GM21381 (cell line): Measurements from ENCODE around the gene INSM1.
A peak's percentile ranks its signal among the peaks of the same experiment; 100 is the strongest.

Source experiments
- ATAC-seq: cut with Tn5 transposase; IDR thresholded peaks from one replicate; pipeline ENCODE4 v1.9.1; 2021; ENCODE audit warnings: mild to moderate bottlenecking, moderate library complexity; ENCODE audit not compliant: unreplicated experiment

Gene INSM1

DNA sequence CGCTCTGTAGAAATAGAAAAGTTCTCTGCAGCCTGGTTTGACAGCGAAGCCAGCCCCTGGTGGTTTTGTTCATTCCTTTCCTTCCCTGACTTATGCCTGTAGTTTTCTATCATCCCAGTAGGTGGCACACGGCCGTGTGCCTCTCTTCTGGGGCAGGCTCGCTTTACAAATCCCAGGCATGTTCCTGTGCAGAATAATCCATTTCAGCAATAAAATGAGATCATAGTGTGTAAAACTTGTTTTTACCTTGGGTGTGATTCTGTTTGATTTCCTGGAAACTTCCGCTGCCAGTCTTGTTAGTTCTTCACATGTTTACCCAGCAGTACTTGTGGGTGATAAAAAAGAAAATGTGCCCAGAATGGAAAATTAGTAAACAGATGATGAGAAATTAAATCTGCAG lies 7.4 kb upstream of the INSM1 start:
- peak; percentile 58 for ATAC-seq

DNA sequence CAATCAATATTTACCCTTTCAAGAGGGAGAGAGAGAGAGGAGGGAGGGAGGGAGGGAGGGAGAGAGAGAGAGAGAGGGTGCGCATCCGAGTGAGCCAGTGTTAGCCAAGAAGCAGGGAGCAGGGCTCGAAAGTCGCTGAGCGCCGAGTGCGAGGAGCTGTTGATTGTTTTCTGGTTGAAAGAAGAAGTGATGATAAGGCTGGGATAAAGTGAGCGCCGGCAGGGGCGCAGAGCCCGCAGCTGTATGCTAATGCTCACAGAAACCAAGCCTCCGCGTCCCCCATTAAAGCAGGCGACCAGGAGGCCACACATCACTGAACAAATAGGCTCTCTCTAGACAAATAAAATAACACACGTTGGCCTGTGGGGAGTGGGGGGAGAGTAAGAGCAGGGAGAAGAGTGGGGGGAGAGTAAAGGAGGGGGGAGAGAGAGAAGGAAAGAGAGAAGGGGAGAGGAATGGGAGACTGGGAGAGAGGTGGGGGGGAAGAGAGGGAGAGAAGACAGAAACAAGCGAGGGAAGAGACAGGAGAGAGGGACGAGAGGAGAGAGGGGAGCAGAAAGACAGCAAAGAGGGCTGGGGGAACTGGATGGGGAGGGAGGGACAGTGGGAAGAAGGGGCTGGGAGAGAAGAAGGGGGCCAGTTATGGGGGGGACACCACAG lies 5.0 kb upstream of the INSM1 start:
- no peak for ATAC-seq

DNA sequence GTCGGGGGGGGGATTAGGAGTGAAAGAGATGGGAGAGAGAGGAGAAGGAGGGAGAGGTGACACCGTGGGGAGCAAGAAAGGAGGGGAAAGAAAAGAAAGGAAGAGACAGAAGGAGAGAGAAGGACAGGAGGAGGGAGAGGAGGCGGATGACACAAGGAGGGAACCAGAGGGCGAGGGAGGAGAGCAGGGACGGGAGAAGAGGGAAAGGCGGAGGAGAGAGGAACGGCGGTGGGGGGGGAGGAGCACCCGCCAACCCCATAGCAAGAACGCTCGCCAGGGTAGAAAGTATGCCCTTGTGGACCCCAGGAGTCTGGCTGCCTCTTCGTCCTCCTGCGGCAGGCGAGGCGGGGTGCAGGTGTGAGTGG lies 4.5 kb upstream of the INSM1 start:
- no peak for ATAC-seq

DNA sequence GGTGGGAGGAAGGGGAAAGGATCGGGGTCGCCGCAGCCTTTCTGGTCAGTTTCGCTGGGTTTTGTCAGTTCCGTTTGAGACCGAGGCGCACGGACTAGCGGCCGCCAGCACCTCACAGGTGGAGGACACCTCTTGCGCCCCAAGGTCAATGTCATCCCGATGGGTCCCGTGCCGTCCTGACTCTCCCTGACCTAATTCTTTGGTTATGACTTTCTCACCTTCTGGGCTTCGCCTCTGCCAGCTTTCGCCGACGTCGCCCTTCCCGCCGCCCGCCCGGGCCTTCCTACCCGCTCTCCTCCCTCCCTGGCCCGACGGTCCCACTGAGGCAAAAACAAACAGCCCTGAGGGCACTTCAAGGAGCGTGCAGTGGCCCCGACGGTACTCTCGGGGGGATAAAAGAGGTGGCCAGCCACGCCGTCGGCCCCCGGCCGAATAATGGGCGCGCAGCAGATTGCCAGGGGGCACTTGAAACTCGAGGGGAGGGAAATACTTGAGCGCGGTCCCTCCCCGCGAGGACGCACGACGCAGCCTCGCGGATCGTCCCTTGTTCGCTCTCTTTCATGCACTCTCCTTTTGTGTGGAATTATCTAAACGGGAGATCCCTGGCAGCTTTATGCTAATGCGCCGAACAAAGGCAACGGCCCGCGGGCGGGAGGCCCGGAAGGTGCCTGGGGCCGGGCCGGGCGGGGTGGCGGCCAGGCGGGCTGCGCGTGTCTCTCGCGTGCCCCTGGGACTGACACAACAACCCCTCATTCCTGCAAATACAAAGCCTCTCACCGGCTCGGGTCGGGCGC lies 3.9 kb upstream of the INSM1 start:
- ATAC-seq: no peak

DNA sequence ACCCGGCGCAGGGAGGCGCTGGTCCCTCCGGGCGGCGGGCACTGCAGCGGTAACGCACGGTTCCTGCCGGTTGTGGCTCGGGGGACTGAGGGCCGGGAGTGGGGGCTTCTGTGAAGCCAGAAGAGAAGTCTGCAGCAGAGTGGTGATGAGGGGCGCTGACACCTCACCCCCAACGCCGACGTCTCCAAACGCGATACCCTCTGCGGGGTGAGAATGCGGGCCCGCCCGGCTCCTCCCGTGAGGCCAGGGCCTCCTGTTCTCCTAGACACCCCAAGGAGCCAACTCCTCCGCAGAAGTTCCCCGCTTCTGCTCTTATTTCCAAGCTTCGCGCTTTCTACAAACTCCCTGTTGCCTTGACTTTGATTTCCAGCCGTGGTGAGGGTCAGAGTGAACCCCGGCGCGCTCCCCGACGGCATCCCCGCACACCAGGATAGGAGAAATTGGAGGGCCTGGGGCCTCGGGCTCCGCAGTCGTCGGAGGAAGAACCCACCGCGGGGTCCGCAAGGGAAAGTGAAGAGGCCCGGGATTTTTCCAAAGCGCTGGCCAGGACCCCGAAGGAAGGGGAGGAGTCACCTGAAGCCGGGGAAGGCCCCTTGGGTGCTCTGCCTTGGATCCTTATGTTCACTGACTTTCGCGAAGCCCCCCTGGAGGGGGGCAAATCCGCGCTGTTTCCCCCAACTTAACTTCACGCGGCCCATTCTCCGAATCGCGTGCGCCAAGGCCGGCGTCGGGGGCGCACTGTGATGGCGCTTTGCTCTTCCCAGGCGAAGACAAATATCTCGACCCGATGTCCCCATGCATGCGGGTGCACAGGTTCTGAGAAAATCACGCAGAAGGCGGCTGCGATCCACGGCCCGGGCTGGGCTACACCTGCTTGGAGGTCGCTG lies 3.1 kb upstream of the INSM1 start:
- no peak for ATAC-seq

DNA sequence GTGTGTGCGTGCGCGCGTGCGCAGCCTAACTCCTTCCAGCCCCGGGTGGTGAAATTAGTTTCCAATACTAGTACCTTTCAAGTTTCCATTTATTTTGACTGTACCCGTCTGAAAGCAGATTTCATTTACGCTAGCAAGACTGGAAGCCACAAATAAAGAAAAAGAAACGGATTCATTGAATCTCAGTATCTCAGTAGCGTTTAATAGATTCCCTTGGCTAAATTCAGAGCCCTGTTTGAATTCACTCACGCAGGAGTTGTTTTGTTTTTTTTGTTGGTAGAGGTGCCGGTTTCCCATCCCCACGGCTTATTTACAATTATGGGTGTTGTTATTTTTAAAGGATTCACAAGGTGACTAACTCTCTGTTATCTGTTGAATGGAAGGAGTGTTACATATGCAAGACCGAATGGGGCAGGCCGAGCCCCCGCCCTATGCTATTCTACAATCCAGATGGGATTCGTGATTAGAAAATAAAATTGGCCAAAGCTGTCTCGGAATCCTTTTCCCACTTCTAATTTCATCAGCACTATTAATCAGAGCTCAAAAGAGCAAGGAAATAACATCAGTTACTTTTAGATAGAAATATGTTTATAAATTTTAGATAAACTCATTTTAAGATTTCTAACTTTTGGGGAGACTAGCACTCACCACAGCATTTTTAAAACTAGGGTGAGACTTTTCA lies 2.3 kb upstream of the INSM1 start:
- no peak for ATAC-seq

DNA sequence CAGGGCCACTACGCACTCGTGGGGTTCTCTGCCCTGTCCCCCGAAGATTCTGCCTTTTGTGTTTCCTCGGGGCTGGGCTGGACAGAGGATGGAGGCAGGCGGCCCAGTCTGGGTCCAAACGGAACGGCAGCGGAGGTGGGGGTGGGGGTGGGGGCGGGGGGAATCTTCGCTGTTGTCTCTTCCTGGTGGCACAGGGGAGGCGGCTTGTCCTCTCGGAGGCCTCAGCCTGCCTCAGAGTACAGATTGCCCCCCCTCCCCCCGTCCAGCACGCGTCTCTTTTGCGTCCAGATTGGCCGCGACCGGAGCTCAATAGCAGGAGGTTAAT lies 1.4 kb upstream of the INSM1 start:
- no peak for ATAC-seq

DNA sequence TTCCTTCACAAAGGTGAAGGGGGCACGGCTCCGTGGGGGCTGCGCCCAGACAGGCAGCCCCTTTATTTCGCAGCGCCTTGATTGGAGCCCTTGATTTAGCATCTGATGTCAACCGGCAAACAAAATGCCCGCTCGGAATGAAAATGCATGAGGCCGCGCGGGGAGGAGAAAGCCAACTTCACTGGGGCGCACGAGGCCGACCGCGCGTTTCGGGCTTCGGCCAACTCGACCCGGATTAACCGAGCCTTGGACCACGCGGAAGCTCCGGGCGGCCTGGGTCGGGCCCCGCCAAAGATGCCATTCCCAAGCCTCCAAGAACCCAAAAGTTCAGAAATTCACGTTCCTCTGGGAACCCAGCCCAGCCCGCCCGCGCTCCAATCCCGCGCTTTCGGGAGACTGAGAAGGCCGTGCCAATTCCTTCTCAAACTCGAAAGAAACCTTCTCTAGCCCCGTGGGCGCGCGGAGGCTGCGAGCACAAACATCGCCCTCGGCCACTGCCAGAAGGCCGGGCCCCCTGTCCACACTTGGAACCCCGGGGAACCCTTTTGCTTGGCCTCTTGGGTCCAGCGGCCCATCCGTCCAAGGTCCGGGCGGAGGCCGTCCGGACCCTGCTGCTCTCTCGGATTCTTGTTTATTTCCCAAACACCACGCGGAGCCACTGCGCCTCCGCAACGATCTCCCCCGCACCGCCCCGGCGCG lies 879 bp upstream of the INSM1 start:
- no peak for ATAC-seq

DNA sequence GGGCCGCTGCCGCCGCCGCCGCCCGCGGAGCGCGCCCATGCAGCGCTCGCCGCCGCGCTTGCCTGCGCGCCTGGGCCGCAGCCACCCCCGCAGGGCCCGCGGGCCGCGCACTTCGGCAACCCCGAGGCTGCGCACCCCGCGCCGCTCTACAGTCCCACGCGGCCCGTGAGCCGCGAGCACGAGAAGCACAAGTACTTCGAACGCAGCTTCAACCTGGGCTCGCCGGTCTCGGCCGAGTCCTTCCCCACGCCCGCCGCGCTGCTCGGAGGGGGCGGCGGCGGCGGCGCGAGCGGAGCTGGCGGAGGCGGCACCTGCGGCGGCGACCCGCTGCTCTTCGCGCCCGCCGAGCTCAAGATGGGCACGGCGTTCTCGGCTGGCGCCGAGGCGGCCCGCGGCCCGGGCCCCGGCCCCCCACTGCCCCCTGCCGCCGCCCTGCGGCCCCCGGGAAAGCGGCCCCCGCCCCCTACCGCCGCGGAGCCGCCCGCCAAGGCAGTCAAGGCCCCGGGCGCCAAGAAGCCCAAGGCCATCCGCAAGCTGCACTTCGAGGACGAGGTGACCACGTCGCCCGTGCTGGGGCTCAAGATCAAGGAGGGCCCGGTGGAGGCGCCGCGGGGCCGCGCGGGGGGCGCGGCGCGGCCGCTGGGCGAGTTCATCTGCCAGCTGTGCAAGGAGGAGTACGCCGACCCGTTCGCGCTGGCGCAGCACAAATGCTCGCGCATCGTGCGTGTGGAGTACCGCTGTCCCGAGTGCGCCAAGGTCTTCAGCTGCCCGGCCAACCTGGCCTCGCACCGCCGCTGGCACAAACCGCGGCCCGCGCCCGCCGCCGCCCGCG lies 730 bp downstream of the INSM1 start:
- ATAC-seq: no peak

DNA sequence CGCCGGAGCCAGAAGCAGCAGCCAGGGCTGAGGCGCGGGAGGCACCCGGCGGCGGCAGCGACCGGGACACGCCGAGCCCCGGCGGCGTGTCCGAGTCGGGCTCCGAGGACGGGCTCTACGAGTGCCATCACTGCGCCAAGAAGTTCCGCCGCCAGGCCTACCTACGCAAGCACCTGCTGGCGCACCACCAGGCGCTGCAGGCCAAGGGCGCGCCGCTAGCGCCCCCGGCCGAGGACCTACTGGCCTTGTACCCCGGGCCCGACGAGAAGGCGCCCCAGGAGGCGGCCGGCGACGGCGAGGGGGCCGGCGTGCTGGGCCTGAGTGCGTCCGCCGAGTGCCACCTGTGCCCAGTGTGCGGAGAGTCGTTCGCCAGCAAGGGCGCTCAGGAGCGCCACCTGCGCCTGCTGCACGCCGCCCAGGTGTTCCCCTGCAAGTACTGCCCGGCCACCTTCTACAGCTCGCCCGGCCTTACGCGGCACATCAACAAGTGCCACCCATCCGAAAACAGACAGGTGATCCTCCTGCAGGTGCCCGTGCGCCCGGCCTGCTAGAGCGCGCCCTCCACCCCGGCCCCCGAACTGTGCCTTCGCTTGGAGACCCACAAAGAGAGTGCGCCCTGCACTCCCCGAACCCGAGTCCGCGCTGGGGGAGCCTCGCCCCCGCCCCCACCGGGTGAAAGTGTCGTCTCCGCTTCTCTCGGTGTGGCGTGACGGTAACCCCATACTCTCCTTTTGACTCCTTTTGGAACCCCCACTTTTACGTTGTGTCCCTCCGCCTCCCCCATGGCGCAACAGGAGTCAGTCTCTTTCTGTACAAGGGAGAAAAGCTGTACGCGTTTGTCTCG lies 1.6 kb downstream of the INSM1 start:
- ATAC-seq: no peak

DNA sequence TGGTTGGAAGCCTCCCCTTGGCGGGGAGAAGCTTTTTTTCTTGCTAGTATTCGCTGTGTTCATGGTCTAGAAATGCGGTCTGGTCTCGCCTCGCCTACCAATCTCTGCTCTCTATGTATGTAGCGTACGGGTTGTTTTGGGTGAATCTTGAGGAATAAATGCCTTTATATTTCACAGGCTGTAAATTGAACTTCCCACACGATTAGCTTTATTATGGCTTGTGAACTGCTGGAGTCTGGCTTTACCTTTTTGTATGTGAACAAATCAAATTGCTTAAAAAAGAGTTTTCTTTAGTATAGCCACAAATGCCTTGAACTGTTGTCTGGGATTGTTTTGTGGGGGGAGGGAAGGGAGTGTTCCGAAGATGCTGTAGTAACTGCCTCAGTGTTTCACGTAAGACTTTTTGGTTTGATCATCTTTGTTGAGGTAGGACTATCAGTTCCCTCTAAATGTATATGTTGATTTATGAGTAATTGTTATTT lies 2.2 kb downstream of the INSM1 start:
- no peak for ATAC-seq

DNA sequence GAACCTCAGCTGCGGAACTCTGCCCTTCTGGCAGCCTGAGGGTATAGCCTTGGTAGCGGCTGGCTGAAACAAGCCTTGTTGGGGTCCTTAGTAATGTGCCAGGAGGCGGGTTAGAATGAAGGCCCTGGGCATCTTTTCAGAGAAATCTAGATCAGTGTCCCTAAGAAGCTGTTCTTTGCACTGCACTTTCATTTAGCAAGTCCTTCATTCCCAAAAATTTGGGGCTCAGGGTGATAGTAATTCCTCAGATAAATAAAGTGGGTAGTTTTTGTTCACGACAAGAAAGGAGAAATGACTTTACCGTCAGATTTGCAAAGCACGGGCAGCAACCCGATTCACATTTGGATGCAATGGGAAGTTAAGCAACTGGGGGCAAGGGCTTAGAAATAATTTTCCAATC lies 3.2 kb downstream of the INSM1 start:
- ATAC-seq: no peak

DNA sequence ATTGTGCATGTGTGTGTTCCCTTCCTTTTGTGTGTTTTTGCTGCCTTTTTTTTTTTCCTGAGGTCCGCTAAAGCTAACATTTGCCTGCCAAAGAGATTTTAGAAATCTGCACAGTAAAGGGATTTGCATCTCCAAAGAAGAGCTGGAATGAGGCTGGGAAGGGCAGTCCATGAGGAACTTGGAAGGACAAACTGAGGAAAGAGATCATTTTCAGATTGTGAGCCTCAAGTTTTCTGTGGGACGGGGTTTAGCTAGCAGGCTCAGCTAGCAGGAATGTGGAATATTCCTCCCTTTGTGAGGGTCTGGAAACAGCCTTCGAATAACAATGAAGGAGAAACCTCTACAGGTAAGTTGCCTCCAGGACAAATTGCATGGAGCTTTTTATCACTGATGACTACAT lies 3.8 kb downstream of the INSM1 start:
- no peak for ATAC-seq

DNA sequence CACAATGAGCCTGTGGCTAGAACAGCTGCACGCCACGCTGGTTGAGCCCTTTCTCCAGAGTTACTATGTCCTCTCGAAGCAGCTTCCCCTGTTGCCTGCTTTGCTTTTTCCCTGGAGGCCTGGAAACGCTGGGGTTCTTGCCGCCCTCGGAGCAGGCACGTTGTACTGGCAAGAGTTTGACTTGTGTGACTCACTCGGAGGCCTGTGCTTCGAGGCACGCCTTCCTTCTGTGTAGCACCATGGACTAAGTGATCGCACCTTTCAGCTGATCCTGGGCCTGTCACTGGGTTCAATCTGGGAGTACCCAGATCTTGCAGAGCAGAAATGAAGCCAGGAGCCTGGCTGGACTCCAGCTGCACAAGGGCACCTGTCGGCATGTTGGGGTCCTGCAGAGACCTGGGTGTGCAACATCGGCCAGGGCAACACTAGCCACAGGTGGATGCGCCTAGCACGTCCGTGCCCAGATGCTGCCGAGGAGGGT lies 5.2 kb downstream of the INSM1 start:
- ATAC-seq: no peak

DNA sequence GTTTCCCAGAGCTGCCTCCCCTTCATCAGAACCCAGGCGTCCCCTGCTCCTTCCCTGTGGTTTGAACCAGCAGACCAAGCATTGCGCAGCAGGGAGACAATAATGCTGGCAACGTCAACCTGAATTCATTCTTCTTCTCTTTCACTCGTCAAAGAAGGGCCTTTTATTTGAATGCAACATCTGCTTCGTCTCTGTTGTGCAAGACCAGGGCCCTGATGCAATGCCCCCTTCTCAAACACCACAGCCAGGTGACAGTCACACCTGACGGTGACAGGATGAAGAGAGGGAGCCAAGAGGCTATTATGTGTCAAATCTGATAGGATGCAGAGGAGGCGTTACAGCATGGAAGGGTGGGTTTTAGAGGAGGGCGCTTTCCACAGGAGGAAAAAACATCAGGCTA lies 8.0 kb downstream of the INSM1 start:
- ATAC-seq: no peak

DNA sequence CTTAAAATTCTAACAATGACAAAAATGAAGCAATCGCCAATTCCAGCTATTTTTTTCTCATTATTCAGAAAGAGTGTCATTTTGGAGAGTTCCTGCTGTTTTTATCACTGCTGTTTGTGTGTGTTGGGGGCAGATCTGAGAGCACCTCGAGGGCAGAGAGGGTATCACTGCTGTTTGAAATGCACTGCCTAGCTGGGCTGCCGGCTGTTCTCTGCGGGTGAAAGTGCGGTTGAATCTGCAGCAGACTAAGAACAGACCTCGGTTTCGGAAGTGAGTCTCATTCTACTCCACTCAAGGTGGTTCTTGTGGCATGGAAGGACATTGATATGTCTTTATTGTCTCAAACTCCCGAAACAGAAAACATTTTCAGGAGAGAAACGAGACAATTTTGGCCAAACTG lies 18.3 kb downstream of the INSM1 start:
- ATAC-seq: no peak

DNA sequence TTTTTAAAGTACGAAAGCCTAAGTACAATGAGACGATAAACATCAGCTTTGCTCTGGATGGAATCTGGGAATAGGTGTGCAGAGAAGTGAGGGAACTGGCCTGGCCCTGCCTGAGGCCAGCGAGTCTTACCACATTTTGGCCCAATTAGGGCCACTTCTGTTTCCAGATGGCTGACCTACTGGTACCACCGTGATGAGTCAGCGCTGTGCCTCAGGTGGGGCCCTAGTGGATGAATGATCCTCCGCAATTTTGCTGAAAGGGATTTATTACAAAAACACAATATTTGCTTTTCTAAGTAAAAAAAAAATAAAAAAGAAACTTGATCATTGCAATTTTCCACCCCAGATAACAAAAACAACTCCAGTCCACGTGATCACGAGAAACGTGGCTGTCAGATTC lies 22.5 kb downstream of the INSM1 start:
- no peak for ATAC-seq

DNA sequence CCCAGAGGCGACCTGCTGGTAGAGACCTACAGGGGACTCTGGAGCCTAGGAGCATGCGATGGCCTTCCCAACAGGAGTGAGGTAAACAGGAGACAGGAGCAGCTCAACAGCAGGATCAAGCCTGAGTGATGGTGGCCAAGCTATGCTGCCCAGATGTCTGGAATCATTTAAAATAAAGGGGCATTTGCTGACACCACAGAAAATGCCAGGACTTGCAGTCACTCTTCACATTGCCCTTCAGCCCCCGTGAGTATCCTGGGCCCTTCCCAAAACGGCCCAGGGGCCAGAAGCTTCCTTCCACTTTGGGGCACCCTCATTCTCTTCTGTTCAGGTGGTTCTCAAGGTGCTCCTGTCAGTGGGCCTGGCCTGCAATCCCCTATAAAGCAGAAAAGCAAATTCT lies 23.2 kb downstream of the INSM1 start:
- no peak for ATAC-seq

DNA sequence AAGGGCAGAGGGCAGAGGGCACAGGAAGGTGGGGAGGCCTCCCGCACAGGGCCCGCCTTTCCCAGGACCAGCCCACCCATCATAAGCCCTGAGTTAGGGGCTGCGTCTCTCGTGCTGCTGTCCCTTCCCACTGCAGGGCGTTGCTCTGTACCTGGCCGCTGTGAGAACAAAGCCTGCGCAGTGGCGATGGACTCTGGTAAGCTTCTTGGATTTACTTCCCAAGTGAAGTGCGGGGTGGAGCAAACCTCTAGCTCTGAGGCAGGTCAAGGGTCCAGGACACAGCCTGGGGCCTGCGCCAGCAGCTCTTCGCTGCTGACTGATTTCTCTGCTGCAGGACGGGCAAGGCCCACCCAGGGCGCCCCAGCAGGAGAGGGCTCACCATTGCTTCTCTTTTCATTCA lies 23.9 kb downstream of the INSM1 start:
- no peak for ATAC-seq
